NCI-H2227 (cell line): ENCODE measurements around the gene FBN1.

Experiments
- DNase-seq: peaks from one replicate; lab custom pipeline; 2025; ENCODE audit not compliant: unreplicated experiment; lab: John Stamatoyannopoulos, UW

FBN1 gene

DNA sequence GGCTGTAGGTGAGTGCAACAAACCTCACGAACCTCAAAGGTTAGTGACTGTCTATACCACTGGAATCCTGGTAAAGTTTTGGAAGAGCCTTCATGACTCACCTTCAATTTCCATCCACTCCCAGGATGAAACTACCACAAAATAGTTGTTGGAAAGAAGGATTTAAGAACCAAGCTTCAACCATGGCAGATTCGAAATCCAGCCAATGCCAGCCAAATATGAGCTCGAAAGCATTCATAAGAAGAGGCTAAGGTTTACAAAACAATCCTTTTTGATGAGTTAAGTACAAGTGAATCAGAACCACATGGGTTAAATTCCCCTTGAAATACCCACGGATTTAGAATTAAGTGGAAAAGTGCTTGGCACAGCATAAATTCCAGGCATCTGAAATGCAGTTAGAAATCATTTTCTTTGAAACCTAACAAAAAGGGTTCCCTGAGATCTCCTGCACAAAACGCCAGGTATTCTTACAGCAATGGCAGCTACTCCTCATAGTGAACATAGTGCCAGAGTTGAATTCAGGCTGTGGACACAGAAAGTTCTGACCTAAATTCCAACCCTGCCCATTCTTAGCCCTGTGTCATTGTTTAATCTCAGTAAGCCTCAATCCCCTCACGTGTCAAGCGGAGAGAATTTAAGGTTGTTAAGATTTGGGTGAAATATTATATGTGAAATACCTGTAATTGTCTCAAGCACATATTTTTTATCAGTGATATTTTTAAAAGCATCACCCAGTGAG lies 89.2 kb downstream of the FBN1 start:
- no peak for DNase-seq

GRCh38 chr15:48555241-48555881 lies 90.1 kb downstream of the FBN1 start:
- no peak for DNase-seq

GRCh38 chr15:48554112-48554511 lies 91.4 kb downstream of the FBN1 start:
- DNase-seq = no peak

- no peak for DNase-seq
These were observed 92.0 kb downstream of the FBN1 start for GRCh38 chr15:48553559-48553958.

DNA sequence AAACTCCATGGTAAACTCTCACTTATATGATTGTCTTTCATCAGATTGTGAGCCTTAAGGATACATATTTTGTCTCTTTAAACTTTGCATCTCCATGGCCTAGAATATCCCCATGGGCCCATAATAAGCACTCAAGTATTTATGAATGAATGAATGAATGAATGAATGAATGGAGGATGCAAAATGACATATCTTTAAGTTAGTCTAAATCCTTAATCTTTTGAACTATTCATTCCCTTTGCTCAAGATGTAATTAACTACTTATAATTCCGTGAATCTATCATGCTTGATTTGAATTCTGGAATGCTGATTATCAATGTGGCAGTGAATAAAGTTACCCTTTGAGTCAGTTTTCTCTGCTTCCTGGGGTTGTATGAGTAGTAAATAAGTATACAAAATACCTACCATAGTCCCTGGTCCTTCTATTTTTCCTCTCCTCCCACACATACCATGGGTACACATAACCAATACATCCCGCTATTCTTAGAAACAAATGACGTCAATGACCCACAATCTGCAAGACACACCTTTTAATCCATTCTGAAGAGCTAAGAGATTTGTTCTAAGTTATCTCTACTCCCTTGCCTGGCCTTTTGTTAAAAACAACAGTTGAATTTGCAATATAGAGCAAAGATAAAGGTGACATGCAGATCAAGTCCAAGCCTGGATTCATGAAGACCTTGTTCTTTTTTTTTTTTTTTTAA lies 94.5 kb downstream of the FBN1 start:
- DNase-seq = no peak

GRCh38 chr15:48548455-48548854 lies 97.1 kb downstream of the FBN1 start:
- no peak for DNase-seq

GRCh38 chr15:48547286-48547685 lies 98.2 kb downstream of the FBN1 start:
- no peak for DNase-seq

DNA sequence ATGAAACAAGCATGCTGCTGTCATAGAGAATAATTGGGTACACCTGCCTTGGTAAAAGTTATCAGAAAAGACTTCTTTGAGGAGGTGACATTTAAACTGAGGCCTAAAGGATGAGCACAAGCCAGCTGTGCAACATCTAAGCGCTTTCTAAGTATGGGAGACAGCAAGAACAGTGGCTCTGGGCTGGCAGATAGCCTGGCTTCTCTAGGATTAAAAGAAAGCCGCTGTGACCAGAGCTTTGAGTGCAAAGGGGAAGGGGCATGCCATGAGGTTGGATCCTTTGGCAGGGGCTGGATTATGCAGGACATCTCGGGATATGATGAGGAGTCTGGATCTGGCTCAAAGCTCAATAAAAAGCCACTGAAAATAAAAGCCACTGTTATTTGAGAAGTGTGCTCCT lies 99.2 kb downstream of the FBN1 start:
- no peak for DNase-seq

DNA sequence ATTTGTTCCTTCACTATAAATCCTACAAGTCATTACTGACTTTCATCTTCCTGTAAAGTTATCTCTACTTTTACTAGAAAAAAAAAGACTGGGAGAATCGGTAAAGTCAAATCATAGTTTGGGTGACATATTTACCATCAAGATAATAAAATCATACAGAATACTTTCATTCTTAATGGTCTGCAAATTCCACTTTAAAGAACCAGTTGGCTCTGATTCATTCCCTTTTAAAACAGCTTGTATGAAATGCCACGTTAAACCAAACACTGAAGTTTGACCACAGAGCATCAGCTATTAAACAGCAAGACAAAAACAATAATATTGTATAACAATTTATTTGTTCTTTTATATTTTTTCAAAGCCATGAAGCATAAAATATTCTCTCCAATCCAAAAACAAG lies 100.7 kb downstream of the FBN1 start:
- no peak for DNase-seq

GRCh38 chr15:48541341-48542278 lies 103.9 kb downstream of the FBN1 start:
- DNase-seq = no peak

DNA sequence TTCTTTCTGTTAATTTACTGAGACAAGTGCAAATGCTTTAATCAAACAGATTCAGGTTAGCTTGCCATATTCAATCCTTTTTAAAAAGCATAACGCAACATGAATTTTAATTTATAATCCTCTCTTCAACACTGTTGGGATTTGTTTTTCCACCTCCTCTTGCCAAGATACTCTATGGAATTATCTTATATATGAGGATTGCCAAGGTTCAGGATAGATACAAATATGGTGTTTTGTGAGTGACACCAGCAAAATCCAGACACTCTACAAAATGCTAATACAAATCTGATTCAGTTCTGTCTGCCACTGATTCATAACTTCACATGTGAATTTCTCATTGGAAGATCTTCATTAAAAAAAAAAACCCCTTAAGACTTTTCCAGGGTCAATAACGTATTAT lies 104.8 kb downstream of the FBN1 start:
- no peak for DNase-seq

DNA sequence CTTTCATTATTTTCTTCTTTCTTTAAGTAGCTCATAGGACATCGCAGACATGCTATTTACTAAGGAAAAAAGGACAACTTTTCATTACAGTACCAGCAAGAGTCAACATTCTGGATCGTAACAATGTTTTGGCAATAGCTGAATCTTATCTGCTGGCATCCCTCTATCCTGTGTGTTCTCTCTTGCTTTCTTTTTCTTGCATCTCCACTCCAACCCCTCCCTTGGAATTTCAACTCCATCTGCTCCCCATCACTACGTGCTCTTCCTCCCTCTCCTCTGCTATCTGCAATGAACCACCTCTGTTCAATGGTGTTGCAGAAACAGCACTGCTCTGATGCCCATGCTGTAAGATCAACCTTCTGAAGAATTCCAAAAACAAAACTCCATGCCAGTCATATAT lies 106.6 kb downstream of the FBN1 start:
- DNase-seq = no peak

- DNase-seq = no peak
These were observed 108.0 kb downstream of the FBN1 start for GRCh38 chr15:48537271-48538113.

DNA sequence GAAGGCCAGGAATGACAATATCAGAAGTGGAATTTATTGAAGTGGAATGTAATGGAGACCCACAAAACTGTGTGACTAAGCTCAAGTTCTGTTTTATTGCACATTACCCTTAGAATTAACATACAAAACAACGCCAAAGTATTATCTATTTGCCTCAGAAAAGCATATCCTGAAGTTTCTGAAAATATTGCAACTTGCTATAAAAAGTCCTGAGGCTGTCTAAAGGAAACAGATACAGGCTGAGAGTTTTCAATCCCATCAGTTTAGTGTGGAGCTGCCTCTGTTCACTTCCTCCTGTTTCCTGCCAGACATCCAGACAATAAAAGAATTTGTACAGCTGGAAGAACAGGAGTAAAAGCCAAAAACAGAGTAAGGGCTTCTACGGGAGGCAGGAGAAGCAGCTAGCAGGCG lies 108.8 kb downstream of the FBN1 start:
- no peak for DNase-seq

DNA sequence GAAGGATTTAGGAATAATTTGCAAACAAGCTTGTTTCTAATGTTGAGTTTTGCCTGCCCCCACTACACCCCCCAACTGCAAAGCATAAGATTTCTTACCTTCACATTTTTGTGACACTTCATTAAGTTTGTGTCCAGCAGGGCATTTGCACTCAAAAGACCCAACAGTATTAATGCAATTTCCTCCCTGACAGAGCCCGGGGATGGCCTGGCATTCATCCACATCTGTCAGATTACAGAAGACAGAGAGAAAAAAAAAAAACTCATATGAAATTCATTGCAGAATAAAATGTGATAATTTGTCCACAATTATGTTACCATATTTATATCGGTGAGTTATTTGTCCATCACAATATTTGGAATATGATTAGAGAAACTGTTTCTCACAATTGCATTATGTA lies 111.5 kb downstream of the FBN1 start:
- DNase-seq = no peak

GRCh38 chr15:48532946-48533345 lies 112.6 kb downstream of the FBN1 start:
- DNase-seq = no peak

- DNase-seq = no peak
These were observed 115.0 kb downstream of the FBN1 start for GRCh38 chr15:48530528-48530927.

GRCh38 chr15:48528921-48529320 lies 116.6 kb downstream of the FBN1 start:
- DNase-seq = no peak

GRCh38 chr15:48527517-48527916 lies 118.0 kb downstream of the FBN1 start:
- DNase-seq = no peak

- no peak for DNase-seq
These were observed 122.6 kb downstream of the FBN1 start for GRCh38 chr15:48522911-48523310.
